ENCODE data around the gene RAD51AP1. TPM values are rescaled to one million over a fixed set of nuclear protein-coding genes. Genes with fewer than 3 reads are reported as not detected.

The RAD51AP1 gene
- polyA plus RNA-seq, 2 of the 4 experiments (the other 2 are of a cell fraction) = 30.6 to 56.7 TPM

DNA sequence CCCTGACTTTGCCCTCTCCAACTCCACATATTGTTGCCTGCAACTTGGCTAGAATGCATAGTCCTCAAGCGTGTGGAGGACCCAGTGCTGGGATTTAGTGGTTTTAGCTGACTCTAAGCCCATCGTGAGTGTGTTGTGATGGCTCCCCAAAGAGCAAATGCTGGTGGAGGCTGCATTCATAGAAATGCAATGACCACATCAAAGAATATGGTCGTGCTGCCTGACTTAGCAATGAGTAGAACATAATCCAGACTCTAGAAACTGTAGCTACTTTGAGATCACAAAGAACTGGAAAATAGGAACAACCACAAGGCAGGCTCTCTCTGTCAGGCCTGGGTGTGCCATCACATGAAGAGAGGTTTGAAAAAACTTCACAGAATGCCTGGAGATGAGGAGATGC lies 24.6 kb downstream of the RAD51AP1 start (continued):
- TF ChIP-seq, protein P1, sequence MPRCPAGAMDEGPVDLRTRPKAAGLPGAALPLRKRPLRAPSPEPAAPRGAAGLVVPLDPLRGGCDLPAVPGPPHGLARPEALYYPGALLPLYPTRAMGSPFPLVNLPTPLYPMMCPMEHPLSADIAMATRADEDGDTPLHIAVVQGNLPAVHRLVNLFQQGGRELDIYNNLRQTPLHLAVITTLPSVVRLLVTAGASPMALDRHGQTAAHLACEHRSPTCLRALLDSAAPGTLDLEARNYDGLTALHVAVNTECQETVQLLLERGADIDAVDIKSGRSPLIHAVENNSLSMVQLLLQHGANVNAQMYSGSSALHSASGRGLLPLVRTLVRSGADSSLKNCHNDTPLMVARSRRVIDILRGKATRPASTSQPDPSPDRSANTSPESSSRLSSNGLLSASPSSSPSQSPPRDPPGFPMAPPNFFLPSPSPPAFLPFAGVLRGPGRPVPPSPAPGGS (IDR thresholded peaks at IDR 0.05) = no peak

GRCh38 chr12:4564818-4565217 lies 26.1 kb downstream of the RAD51AP1 start:
- ChIA-PET CTCF (interaction anchor here (0.7 to 0.8 kb wide), 2 partner anchors 18 to 22 kb away, joined by 4 read pairs; no protein-coding TSS in a partner anchor), POLR2A (no interaction called here)
- Histone ChIP-seq H3K4me3 (no peak overlapping the region), H3K27ac (no peak overlapping the region), H3K9me3 (no peaks in the 10 kb centered on the region), H3K4me1 (no peaks in the 10 kb centered on the region), H3K4me2 (no peak overlapping the region)
- no peak for DNase-seq (ENCODE audit: low read depth in 1 of 2, low spot score in 1 of 2)
- 73% methylated on average over 5 of the region's 5 CpGs for WGBS (ENCODE audit: missing lambda C conversion rate)
- ATAC-seq = no peak
- no peak for TF ChIP-seq RCOR1 (IDR thresholded peaks at IDR 0.05; ENCODE audit: low read depth, low read length)
- TF ChIP-seq EHF (CRISPR knock-in tag; IDR thresholded peaks at IDR 0.05) = no peak
- no peak for TF ChIP-seq HOXB5 (CRISPR knock-in tag; IDR thresholded peaks at IDR 0.05)
- TF ChIP-seq RARB (CRISPR knock-in tag; IDR thresholded peaks at IDR 0.05) = no peak
- no peak for TF ChIP-seq MAX (IDR thresholded peaks at IDR 0.05)
- TF ChIP-seq SREBF2 (IDR thresholded peaks at IDR 0.05) = no peak
- TF ChIP-seq RAD21 (conservative IDR thresholded peaks at IDR 0.05 in 1 of 2, IDR thresholded peaks at IDR 0.05 in 1 of 2) = no peak
- TF ChIP-seq RNF2 (IDR thresholded peaks at IDR 0.05; ENCODE audit: borderline replicate concordance, low read depth) = no peak
- no peak for TF ChIP-seq MYC (IDR thresholded peaks at IDR 0.05; ENCODE audit: borderline replicate concordance, low read length)
- TF ChIP-seq NFE2L2 (conservative IDR thresholded peaks at IDR 0.05; ENCODE audit: low read length) = no peak
- TF ChIP-seq EP300 (IDR thresholded peaks at IDR 0.05) = no peak
- no peak for TF ChIP-seq SMC3 (IDR thresholded peaks at IDR 0.05)
- no peak for TF ChIP-seq RFX5 (IDR thresholded peaks at IDR 0.05)
- TF ChIP-seq, protein P1 (IDR thresholded peaks at IDR 0.05) = no peak
- no peak for TF ChIP-seq HDAC2 (IDR thresholded peaks at IDR 0.05)
- TF ChIP-seq KDM1A (IDR thresholded peaks at IDR 0.05; ENCODE audit: low read depth) = no peak
- peak; percentile 13 for FAIRE-seq

- CTCF ChIA-PET = no interaction called here
- Histone ChIP-seq H3K27ac (no peak overlapping the region), H3K4me1 (no peaks in the 10 kb centered on the region), H3K4me2 (no peak overlapping the region), H3K9me3 (no peaks in the 10 kb centered on the region), H3K4me3 (no peak overlapping the region)
- FAIRE-seq (no peak), DNase-seq (ENCODE audit: low read depth in 1 of 2, low spot score in 1 of 2) (no peak), ATAC-seq (no peak)
- no peak for TF ChIP-seq CHD4 (IDR thresholded peaks at IDR 0.05; ENCODE audit: borderline replicate concordance)
- 75% methylated on average over 2 of the region's 2 CpGs for WGBS (ENCODE audit: missing lambda C conversion rate)
- POLR2A ChIA-PET = no interaction called here
Measured at GRCh38 chr12:4566474-4566873, 27.8 kb downstream of the RAD51AP1 start.

DNA sequence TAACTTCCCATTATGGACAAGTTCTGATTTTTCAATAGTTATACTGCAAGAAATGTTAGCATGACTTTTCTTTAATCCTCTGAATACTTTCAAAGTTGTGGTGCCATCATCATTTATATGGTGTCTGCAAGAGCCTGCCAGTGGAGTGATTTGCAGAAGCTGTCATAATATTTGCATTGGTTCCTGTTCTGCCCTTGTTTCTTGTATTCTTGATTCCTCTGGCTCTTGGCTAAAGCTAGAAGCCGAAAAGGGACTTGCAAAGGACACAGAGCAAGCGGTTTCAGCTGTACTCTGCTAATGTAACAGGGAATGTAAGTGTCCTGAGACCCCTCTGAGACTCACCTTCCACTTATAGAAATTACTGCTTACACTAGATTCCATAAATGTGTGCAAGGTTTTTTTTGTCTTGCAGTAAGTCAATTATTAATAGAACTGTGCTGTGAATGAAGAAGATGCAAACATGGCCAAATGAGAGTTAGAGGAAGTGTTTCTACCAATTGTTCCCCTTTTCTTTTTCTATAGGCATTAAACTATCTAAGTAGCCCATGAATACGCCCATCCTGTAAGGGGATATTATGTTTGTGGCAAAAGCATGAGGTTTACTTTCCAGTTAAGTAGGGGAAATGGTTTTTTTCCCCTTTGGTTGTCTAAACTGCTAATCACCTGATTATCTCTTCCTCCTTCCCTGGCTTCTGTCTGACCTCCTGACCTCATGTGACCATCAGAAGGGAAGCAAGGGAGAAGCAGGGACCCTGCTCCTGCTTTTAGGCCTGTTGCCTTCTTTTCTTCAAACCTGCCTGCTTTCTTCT lies 28.6 kb downstream of the RAD51AP1 start:
- POLR2A ChIA-PET = no interaction called here
- FAIRE-seq (no peak), DNase-seq (ENCODE audit: low read depth in 1 of 2, low spot score in 1 of 2) (no peak), ATAC-seq (no peak)
- 65% methylated on average over 3 of the region's 3 CpGs for WGBS (ENCODE audit: missing lambda C conversion rate)
- CTCF ChIA-PET = no interaction called here
- Histone ChIP-seq H3K4me2 (no peak overlapping the region), H3K9me3 (no peaks in the 10 kb centered on the region), H3K27ac (no peak overlapping the region), H3K4me1 (no peaks in the 10 kb centered on the region), H3K4me3 (no peak overlapping the region)
- TF ChIP-seq ATOH8 (CRISPR knock-in tag; IDR thresholded peaks at IDR 0.05; ENCODE audit: low read depth) = no peak
- TF ChIP-seq CHD2 (IDR thresholded peaks at IDR 0.05; ENCODE audit: low read length, partially characterized antibody) = no peak

All from A549 (cell line).